HG02852 (cell line): Measurements from ENCODE around the gene EBF4.

ENCODE experiments used
- ATAC-seq: cut with Tn5 transposase; IDR thresholded peaks from one replicate; pipeline ENCODE4 v1.9.1; 2021; ENCODE audit warnings: mild to moderate bottlenecking, moderate library complexity; ENCODE audit not compliant: unreplicated experiment

The EBF4 gene, protein sequence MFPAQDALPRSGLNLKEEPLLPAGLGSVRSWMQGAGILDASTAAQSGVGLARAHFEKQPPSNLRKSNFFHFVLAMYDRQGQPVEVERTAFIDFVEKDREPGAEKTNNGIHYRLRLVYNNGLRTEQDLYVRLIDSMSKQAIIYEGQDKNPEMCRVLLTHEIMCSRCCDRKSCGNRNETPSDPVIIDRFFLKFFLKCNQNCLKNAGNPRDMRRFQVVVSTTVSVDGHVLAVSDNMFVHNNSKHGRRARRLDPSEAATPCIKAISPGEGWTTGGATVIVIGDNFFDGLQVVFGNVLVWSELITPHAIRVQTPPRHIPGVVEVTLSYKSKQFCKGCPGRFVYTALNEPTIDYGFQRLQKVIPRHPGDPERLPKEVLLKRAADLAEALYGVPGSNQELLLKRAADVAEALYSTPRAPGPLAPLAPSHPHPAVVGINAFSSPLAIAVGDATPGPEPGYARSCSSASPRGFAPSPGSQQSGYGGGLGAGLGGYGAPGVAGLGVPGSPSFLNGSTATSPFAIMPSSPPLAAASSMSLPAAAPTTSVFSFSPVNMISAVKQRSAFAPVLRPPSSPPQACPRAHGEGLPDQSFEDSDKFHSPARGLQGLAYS

DNA sequence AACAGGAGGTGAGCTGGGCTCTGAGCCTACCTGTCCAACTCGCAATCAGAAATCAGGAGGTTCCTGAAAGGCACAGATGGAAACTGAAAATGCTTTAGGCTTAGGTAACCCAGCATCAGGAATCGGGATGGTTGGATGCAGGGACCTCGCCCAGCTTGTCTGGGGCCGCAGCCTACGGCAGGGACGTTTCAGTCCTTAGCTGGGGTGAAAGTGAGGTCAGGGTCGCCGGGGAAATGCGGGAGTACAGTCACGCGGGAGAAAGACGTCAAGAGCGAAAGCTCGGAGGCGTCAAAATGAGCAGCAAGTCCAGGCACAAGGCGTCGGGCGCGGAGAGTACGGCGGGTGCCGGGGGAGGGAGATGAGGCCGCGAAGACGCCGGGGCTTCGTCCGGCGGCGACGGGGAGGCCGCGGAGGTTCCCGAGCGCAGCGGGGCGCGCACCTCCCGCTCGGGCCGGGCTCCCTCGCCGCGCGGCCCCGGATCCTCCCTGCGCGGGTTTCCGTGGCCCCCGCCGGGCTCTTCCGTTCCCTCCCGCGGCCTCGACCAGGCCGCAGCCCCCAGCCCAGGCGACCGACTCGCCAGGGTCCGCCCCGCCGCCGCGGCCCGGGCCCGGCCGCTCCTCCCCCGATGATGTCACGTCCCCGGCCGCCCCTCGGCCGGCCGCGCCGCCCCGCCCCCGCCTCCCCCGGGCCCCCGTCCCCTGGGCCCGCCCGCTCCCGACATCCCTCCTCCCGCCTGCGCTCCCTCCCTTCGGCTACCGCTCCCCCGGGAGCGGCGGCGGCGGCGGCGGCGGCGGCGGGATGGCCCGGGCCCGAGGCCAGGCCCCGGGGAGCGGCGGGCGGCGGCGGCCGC lies at the start of gene EBF4:
TSS of gene EBF4 (plus strand) at position 745 of the 850 bp plus-strand sequence. CDS start 866 bp downstream, outside the sequence.
- no peak for ATAC-seq

DNA sequence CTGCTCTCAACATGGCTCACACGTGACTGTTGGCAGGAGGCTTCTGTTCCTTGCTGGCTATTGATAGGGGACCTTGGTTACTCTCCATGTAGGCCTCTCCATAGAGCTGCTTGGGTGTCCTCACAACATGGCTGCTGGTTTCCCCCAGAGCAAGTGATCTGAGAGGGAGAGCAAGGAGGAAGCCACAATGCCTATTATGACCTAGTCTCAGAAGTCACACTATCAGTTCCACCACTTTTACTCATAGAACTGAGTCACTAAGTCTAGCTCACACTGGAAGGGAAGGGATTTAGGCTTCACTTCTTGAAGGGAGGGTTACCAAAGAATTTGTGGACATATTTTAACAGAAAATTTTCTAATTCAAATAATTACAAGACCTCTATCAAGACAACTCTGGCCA lies 48.9 kb upstream of the EBF4 start:
- ATAC-seq: no peak

DNA sequence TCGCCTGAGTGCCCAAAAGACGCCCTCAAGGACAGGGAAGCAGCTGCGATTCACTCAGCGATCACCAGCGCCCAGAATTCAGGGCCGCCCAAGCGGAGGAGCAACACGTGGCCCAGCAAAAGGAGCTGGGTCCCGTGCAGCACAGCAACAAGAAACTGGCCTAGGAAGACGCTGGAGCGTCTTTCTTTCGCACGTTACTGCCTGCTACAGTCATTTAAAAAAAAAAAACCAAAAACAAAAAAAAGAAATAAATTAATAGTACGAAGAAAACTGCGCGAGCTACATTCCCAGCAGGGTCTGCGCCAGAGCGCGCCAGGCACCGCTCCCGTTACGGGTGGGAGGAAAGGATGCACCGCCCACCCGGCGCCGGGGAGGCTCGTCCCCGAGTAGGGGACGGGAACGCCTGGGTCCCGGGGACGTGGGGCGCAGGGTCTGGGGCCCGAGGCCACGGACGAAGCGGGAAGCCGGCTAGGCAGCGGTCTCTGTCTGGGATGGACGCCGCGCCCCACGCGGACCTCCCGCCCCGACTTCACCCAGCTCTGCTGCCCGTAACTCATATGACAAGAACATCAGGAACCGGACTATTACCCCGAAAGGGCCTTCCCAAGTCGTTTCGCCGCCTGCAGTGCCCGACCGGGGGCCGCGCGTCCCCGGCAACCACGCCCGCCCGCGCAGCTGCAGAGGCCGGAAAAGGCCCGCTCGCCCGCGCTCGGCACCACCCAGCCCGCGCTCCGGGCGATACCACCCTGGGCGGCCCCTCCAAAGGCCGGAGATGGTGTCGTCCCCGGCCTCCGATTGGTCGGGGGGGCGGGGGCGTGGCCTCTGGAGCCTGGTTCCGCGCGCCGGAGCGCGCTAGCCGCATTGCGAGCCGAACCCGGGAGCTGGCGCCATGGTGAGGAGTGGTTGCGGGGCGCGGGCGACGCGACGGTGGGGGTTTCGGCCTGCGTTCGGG lies 40.5 kb upstream of the EBF4 start, which contains the start of gene NOP56:
TSS of gene NOP56 (plus strand) at position 861 of the 952 bp plus-strand sequence. CDS start at position 890, 29 bp downstream.
- peak; percentile 79 for ATAC-seq

DNA sequence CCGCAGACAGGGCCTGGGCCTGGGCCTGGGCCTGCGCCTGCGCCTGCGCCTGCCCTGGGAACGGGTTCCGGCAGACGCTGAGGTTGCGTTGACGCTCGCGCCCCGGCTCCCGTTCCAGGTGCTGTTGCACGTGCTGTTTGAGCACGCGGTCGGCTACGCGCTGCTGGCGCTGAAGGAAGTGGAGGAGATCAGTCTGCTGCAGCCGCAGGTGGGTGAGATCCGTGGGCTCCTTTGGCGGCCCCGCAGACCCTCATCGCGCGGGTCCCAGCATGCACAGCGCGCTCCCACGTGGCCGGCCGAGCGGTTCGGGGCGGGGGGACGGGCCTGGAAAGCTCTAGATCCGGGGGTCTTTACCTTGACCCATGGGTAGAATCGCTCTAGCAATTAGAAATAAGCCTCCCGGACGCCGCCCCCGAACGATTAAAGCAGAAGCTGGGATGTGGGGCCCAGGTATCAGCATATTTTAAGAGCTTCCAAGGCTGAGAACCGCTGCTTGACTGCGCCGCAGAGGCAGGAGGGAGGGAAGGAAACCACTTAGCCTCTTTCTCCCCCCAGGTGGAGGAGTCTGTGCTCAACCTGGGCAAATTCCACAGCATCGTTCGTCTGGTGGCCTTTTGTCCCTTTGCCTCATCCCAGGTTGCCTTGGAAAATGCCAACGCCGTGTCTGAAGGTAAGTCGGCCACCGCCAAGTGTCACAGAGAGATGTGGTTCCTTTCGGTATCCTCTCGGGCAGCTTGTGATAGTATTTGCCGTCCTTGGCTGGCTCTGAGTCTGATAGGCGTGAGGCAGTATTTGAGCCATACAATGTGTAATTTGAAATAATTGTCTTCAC lies 39.6 kb upstream of the EBF4 start:
- peak; percentile 43 for ATAC-seq

DNA sequence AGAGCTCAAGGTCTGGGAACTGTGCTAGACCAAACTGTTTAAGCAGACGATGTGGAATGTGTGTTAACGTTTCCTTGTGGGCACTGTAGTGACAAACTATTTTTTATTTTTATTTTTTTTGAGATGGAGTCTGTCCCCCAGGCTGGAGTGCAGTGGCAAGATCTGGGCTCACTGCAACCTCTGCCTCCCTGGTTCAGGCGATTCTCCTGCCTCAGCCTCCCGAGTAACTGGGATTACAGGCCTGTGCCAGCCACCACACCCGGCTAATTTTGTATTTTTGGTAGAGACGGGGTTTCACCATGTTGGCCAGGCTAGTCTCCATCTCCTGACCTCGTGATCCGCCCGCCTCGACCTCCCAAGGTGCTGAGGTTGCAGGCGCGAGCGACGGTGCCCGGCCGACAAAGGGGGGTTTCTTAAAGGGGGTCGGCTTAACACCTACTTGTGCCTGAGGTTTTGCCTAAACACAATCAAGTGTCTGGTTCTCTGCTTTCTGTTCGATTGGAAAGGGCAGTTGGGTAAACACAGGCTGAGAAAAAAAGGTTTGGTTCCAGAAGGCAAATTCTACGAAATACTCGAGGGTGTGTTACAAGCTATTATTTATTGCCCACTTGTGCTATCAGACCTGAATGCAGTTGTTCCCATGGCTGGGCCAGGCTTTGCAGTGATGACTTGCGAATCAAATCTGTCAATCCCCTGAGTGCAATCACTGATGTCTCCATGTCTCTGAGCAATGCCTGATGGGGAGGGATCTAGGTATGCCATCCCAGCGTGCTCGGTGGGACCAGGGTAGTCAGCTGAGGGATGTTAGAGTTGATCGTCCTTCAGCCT lies 38.8 kb upstream of the EBF4 start:
- no peak for ATAC-seq

DNA sequence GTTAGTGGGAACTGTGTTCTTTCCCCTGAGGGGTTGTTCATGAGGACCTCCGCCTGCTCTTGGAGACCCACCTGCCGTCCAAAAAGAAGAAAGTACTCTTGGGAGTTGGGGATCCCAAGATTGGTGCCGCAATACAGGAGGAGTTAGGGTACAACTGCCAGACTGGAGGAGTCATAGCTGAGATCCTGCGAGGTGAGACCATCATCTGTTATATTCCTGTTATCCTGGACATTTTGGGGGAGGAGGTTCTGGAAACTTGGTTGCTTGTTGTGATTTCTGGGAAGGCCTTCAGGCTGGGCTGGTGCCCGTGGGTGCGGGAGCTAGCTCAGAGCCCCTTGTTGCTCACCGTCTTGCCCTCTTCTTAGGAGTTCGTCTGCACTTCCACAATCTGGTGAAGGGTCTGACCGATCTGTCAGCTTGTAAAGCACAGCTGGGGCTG lies 38.2 kb upstream of the EBF4 start:
- no peak for ATAC-seq

DNA sequence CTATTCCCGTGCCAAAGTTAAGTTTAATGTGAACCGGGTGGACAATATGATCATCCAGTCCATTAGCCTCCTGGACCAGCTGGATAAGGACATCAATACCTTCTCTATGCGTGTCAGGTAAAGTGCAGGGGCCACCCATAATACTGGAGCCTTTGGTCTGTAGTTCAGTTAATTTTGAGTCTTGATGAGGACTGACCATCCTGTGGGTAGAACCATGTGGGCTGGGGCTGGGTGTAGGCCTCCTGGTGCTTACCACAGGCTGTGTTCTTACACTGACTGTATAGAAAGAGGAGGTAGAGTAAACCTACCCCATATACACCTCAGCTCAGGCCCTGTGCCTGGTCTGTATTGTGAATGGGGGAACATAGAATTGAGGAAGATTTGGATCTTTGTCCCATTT lies 37.7 kb upstream of the EBF4 start:
- no peak for ATAC-seq

DNA sequence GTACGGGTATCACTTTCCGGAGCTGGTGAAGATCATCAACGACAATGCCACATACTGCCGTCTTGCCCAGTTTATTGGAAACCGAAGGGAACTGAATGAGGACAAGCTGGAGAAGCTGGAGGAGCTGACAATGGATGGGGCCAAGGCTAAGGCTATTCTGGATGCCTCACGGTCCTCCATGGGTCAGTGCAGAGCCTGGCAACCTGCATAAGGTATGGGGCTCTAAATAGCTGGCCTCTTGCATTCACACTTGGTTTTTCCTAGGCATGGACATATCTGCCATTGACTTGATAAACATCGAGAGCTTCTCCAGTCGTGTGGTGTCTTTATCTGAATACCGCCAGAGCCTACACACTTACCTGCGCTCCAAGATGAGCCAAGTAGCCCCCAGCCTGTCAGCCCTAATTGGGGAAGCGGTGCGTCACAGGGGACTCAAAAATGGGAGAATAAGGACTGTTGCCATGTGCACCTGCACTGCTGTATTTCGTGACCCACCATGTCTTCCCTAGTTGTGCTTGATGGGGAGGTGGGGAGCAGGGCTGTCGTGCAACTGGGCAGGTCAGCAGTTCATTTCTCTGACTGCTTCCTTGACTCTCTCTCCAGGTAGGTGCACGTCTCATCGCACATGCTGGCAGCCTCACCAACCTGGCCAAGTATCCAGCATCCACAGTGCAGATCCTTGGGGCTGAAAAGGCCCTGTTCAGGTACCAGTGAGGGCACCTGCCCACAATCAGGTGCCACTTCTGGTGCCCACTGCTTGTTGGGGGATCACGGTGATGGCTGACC lies 37.1 kb upstream of the EBF4 start:
- no peak for ATAC-seq

DNA sequence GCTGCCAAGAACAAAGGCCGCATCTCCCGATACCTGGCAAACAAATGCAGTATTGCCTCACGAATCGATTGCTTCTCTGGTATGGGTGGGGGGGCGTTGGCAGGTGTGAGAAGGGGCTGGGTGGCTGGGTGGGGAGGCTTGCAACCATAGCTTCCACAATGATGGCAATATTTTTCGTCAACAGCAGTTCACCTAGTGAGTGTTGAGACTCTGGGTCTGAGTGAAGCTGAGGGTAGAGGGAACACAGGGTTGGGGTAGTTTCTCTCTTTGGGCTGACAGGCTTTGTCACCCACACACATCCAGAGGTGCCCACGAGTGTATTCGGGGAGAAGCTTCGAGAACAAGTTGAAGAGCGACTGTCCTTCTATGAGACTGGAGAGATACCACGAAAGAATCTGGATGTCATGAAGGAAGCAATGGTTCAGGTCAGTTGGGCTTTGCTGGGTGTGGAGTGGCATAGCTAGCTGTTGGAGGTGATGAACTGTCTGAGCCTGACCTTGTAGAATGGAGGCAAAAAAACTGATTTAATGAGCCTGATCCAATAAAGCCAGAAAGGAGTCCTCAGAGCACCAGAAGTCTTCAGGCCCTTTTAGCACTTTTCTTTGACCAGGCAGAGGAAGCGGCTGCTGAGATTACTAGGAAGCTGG lies 36.0 kb upstream of the EBF4 start:
- no peak for ATAC-seq

DNA sequence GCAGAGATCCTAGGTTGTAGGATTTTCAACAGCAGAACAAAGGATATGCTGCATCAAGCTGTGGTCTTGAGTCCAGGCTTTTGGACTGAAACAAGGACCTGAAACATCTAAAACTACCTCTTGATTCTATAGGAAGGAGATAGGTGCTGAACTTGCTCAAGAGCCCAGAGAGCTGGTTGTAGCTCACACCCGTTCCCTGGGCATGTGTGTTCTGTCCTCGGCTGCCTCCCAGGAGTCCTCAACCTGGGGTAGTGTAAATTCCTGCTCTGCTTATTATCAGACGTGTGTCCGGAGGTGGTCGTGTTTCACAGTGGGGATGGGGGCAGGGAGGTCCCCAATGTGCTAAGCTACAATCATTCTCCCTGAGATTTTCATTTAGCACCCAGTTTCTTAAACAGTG lies 35.3 kb upstream of the EBF4 start:
- no peak for ATAC-seq

DNA sequence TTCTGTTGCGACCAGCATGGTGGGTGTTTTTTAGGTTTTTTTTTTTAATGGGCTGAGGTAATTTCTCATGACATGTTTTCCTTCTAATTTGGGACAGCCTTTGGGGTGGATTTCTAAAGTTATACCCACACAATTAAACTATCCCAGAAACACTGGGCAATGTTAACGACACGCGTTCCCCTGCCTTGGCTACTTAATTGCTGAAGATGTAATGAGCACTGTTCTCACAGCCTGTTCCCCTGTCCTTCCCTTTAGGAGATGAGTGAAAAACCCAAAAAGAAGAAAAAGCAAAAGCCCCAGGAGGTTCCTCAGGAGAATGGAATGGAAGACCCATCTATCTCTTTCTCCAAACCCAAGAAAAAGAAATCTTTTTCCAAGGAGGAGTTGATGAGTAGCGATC lies 34.9 kb upstream of the EBF4 start:
- no peak for ATAC-seq

DNA sequence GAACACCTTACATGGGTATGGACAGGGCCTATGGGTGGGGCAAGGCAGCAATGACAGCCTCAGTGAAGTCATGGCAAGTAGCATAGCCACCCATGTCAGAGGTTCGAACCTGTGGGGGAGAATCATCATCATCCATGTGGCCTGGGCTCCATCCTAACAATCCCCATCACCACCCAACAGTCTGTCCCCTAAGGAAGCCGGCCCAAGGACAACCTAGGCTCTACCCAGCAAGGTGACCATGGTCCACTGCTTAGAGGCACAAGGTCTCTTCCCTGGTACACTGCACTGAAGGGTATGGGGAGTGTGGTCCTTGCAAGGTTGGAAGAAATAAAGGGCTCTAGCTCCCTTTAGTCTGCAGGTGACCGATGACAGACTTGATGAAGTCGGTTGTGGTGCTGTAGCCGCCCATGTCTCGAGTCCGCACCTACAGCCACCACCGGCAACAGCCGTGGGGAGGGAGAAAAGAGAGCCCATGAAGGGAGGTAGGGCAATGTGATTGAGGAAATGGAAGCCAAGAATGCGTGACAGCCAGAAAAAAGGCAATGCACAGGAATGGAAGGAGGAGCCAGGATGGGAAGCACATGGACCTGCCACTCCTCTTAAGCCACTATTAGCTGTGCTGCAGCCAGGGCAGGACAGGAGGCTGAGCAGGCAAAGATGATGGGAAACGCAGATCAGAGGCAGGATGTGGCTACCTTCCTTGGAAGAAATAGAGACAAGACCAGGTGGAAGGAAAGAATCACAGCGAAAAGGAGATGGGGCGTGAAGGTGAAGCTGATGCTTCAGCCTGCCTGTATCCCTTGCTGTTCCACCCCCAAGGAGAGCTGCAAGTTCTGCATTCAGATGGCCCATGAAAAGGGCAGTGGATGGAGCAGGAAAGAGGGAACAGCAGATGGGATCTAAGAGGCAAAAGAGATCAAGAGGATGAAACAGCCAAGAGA lies 33.9 kb upstream of the EBF4 start:
- no peak for ATAC-seq

DNA sequence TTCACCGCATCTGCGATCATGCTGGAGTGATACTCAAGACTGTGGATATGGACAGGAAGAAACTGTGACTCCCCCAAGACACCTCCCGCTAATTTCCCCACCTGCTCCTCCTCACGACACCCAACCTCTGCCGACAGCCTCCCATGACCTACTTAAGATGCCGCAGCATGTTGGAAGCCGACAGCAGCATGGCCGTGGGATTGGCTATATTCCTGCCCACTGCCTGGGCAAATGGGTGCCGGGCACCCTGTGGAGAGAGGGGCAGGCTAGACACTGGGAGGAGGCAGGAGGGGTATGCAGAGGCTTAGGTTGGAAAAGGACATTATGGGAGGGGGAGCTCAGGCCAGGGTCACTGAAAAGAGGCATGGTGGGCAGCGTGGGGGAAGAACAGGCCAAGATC lies 33.0 kb upstream of the EBF4 start:
- no peak for ATAC-seq

DNA sequence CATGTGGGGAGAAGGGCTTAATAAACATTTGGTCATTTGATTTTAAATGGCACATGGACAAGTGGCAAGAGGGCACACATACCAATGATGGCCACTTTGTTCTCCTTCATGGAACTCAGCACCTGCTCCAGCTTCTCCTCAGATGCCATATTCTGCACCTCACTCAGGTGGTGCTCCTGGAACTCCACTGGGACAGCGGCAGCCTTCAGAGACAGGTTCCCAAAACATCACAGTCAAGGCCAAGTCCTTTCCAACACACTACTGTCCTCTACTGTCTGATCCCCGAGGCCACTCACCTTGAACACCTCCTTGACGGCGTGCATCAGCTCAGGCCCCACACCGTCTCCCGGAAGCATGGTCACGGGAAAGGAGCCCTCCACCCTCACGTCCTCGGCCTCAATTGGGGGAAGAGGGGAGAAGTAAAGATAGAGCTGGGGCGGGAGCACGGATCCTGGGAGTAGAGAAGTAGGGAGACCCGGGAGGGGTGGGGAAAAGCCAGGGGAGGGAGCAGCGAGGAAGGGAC lies 29.2 kb upstream of the EBF4 start:
- ATAC-seq: no peak

DNA sequence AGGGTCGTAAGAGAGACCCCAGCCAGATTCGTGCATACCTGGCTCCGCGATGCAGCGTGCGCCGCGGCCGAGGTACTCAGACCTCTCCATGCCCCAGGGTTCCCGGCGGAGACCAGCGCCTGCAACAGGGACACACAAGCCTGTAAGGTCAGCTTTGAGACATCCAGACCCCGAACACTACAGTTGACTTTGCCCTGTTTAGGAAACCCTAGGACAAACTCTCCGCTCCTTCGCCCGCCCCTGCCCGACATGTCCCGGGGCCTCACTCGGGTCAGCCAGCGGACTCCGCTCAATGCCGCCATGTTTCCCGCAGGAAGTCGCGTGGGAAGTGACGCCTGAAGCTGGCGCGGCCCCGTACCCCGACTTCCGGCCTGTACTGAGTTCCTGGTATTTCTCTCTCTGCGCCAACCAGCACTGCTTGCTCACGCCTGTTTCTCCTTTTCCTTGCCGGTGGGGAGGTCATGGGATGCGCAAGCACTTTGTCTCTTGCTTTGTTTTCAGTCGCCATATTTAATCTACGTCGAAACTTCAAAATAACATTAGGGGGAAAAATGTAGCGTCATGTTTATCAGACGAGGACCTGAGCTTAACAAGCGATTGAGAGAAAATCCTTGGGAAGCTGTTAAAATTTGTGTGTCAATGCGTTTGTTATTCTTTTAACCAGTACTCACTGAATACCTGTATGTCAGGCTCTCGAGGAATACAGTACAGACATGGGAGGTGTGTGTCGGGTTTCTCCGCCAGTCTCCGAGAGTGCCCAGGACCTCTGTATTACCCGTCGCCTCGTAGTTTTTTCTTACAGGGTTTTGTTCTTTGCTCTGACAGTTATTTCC lies 28.5 kb upstream of the EBF4 start, which contains the start of gene IDH3B:
TSS of gene IDH3B (minus strand) at position 330 of the 833 bp plus-strand sequence. CDS start at position 302, 28 bp downstream.
- ATAC-seq: peak; percentile 79
